HG03469 (cell line): ENCODE data around the gene CTNNA2.
A peak's percentile ranks its signal among the peaks of the same experiment; 100 is the strongest.
"Not testable (repeated sequence)": the region's sequence is repeated elsewhere in the genome, so short reads cannot be mapped to it uniquely, and the experiment has no call there.

Source experiments
- ATAC-seq: cut with Tn5 transposase; IDR thresholded peaks from one replicate; pipeline ENCODE4 v1.9.1; 2021; ENCODE audit warnings: mild to moderate bottlenecking, moderate library complexity, moderate number of reproducible peaks; ENCODE audit not compliant: unreplicated experiment

Gene CTNNA2

GRCh38 chr2:80068038-80068731, 555.3 kb downstream of the CTNNA2 start:
- no peak for ATAC-seq

- ATAC-seq, result no peak
Observed at GRCh38 chr2:80070587-80070986, 557.7 kb downstream of the CTNNA2 start.

- no peak for ATAC-seq
Observed at GRCh38 chr2:80071941-80072340, 559.1 kb downstream of the CTNNA2 start.

GRCh38 chr2:80073134-80073561, 560.3 kb downstream of the CTNNA2 start:
- peak; percentile 58 for ATAC-seq

DNA sequence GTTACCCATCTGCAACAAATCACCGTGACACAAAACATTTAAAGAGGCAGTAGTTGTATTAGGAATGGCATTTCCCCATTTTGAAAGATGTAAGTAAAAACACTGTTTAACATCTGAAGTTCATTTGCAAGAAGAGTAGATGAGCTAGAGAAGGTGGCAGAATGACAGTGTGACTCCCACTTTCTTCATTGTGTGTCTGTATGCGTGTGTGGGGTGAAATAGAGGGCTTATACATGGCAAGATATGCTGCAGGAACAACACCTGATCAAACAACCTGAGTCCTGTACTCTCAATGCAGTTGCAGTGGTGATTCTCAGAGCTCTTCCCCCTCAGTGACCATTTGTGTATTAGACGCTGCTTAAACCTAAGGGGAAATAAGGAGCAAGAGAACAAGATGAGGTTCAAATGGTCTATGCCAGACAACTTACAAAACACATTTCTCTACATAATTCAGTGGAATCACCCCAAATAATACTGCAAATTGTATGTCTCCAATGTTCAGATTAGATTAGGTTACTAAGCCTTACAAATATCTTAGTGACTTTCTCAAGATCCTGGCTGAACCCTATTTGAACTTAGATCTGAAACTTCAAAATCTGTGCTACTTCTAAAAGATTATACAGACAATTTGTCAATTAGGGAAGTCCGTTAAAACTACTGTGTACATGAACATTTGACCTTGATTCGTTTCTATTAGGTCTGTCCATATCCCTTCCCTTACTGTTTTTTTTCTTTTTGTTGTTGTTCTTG, 561.6 kb downstream of the CTNNA2 start:
- ATAC-seq, result no peak

GRCh38 chr2:80075719-80076118, 562.9 kb downstream of the CTNNA2 start:
- no peak for ATAC-seq

GRCh38 chr2:80078290-80079036, 565.6 kb downstream of the CTNNA2 start:
- no peak for ATAC-seq

GRCh38 chr2:80080957-80081356, 568.1 kb downstream of the CTNNA2 start:
- ATAC-seq, result no peak

- ATAC-seq, result no peak
Observed at GRCh38 chr2:80086831-80087230, 574.0 kb downstream of the CTNNA2 start.

GRCh38 chr2:80091237-80091636, 578.4 kb downstream of the CTNNA2 start:
- no peak for ATAC-seq

- ATAC-seq, result no peak
Observed at GRCh38 chr2:80092474-80092873, 579.6 kb downstream of the CTNNA2 start.

- not testable (repeated sequence) for ATAC-seq
Observed at GRCh38 chr2:80098503-80098902, 585.7 kb downstream of the CTNNA2 start.

DNA sequence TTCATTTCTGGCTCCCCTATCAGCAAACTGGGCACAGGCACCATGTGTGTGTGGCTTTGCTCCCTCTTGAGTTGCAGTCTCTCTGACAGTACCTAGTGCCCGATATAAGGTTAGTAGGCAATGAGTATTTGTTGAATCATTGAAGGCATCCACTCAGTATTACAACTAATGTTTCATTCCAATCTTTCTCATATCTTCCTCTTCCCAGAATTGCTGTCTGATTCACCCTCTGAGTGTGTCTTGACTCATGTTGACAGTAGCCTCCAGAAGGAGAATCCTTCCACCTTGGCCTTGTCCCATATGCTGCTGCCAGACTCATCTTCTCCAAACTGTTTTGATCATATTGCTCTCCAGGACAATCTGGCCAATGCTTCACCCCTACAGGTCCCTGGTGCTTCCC, 589.2 kb downstream of the CTNNA2 start:
- no peak for ATAC-seq

GRCh38 chr2:80105015-80105640, 592.3 kb downstream of the CTNNA2 start:
- no peak for ATAC-seq

GRCh38 chr2:80111185-80111584, 598.3 kb downstream of the CTNNA2 start:
- ATAC-seq, result no peak

- ATAC-seq, result no peak
Observed at GRCh38 chr2:80112790-80113189, 599.9 kb downstream of the CTNNA2 start.

GRCh38 chr2:80113399-80113798, 600.5 kb downstream of the CTNNA2 start:
- ATAC-seq, result no peak

GRCh38 chr2:80114812-80115211, 602.0 kb downstream of the CTNNA2 start:
- no peak for ATAC-seq

DNA sequence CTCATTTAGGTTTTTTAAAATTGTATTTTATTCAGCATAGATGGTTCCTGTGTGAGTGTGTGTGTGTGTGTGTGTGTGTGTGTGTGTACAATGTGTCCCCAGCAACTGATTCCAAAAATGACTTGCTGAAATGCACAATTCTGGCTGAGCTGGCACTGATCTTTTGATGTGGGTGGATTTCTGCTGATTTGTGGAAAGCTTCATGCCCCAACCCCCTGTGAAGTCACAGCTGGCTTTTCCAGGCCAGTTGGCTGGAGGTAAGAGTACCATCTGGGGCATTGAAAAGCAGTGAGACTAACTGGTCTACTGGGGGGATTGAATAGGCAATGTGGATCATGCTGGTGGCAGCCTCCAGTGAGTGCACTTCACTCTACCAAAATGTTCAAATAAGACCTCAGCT, 604.5 kb downstream of the CTNNA2 start:
- ATAC-seq, result no peak

- no peak for ATAC-seq
Observed at GRCh38 chr2:80120866-80121265, 608.0 kb downstream of the CTNNA2 start.

DNA sequence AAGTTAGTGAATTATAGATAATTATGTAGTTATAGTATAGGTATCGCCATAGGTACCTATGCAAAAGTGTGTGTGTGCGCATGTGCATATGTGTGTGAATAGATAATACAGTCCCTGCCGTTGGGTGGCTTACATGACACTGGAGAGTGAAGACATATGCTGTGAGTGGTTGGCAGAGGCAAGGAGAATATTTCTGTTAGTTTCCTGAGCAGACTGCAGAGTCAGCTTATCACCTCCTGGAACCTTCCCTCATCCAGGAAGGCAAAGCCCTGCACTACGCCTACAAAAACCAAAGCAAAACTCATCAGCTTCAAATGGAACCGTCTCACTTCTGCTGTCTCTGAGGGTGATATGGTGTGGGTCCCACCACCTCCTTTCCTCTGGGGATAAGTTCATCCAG, 609.8 kb downstream of the CTNNA2 start:
- ATAC-seq, result no peak
